Stomach (tissue), 9 donors: ENCODE results near the gene SCMH1. TPM values are rescaled to one million over a fixed set of nuclear protein-coding genes. Genes with fewer than 3 reads are reported as not detected.
"Not testable (repeated sequence)": the region's sequence is repeated elsewhere in the genome, so short reads cannot be mapped to it uniquely, and the experiment has no call there.

Experiments used
- DNase-seq, 2 donors: peaks; one replicate each; pipeline versions ENCODE4 v3.0.0 to v3.0.0-alpha.2; 2013 to 2019
- H3K27ac ChIP-seq, 5 donors: fragments of 200-600 bp in 4 of 5; sonication (generic) in 4 of 5; one replicate each; pipeline ENCODE4 v1.5.1; 2013 to 2019; ENCODE audit warnings: mild to moderate bottlenecking in 1 of 5, moderate library complexity in 1 of 5
- H3K27me3 ChIP-seq, 3 donors: fragments of 200-600 bp; sonication (generic); one replicate each; pipeline ENCODE4 v1.5.1; 2017 to 2019; ENCODE audit warnings: mixed run types in 1 of 3
- H3K36me3 ChIP-seq, 4 donors: fragments of 200-600 bp; sonication (generic); 1 replicate in 3 of 4; 2 replicates in 1 of 4; pipeline ENCODE4 v1.5.1; 2016 to 2019
- H3K4me1 ChIP-seq, 4 donors: fragments of 200-600 bp; sonication (generic); one replicate each; pipeline ENCODE4 v1.5.1; 2016 to 2019
- H3K4me3 ChIP-seq, 4 donors: fragments of 200-600 bp; sonication (generic) in 3 of 4; one replicate each; pipeline ENCODE4 v1.5.1; 2016 to 2019; ENCODE audit warnings: mild to moderate bottlenecking in 1 of 4
- H3K9me3 ChIP-seq, 4 donors: fragments of 200-600 bp; sonication (generic); one replicate each; pipeline ENCODE4 v1.5.1; 2016 to 2019
- EP300 ChIP-seq: sonication (generic); formaldehyde crosslinking; IDR thresholded peaks from one replicate; pipeline ENCODE4 v1.6.1; 2017; ENCODE audit warnings: antibody characterized with exemption
- POLR2A ChIP-seq, 4 donors: fragments of 450-650 bp; IDR thresholded peaks; one replicate each; pipeline ENCODE4 v1.6.1; 2016; ENCODE audit warnings: antibody characterized with exemption in 4 of 4, control low read depth in 2 of 4, mild to moderate bottlenecking in 1 of 4, moderate library complexity in 1 of 4
- POLR2AphosphoS5 ChIP-seq, 3 donors: sonication (generic); formaldehyde crosslinking; IDR thresholded peaks; one replicate each; pipeline ENCODE4 v1.6.1; 2016; ENCODE audit warnings: antibody characterized with exemption in 3 of 3
- WGBS, 5 donors: extraction: QIAGEN DNeasy Blood & Tissue Kit in 3 of 5; methylation state at CpG; one replicate each; pipeline versions ENCODE4 v1.1.5 to v1.1.7; 2013 to 2018; 5-methylcytosine and 5-hydroxymethylcytosine counted together
- intact Hi-C: fragments of 100-400 bp; cut with DNase I; formaldehyde crosslinking; loops from one replicate; pipeline ENCODE4 v1.15.1; 2023; ENCODE audit warnings: low total_unique reads
- polyA plus RNA-seq, 3 donors: library from polyadenylated mRNA; stranded (reverse); fragments of 200-250 nt; gene quantifications; one replicate each; pipeline ENCODE4 v1.2.3, GENCODE V29; 2013
- total RNA-seq, 5 donors: library from RNA; depleted of rRNA; stranded (reverse); fragments of >200 nt; gene quantifications; one replicate each; pipeline versions ENCODE4 v1.1.0 to v1.2.3, GENCODE V29; 2014 to 2016
- TF ChIP-seq, protein P1 (sequence below), 7 experiments: fragments of 450-650 bp in 4 of 7; fragments of 200-600 bp in 3 of 7; sonication (generic) in 3 of 7; IDR thresholded peaks; one replicate each; pipeline ENCODE4 v1.5.1; 2016 to 2019; ENCODE audit warnings: antibody characterized with exemption in 7 of 7, control low read depth in 2 of 7, mild to moderate bottlenecking in 1 of 7
- donor health status: healthy with polysubstance abuse.
- donor health status: Bipolar disorder and iron deficiency.
- donor health status: healthy.

SCMH1 gene
- total and polyA plus RNA-seq, 8 donors: 22.6 to 84.6 (median 35.6) TPM

DNA sequence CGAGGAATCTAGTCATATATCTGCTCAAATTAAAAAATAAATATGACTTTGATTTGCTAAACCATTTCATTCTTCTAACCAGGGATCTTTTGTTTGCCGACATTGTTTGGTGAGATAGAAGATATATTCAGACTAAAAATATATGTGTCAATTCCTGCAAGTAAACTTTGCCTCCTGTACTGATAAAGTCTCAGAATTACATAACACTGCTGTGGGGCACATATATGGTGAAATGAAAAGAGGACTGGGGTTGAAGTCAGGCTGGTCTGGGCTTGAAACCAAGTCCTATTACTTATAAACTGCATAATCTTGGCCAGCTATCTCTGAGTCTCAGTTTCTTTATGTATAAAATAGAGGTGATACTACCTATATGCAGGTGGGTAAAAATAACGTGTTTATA is 9.8 kb downstream of the SCMH1 start:
- H3K9me3 ChIP-seq: no peaks in the 10 kb centered on the region
- no peaks in the 10 kb centered on the region for H3K36me3 ChIP-seq
- WGBS, 5 donors: 37 to 52% (median 44%) methylated on average over 3 of the region's 3 CpGs
- intact Hi-C loops: no loop called here
- no peak overlapping the region for H3K4me3 ChIP-seq
- peaks cover 0 to 45% (median 16%) of the 10 kb centered on the region in 4 donors for H3K4me1 ChIP-seq
- no peaks in the 10 kb centered on the region for H3K27me3 ChIP-seq
- no peak overlapping the region for H3K27ac ChIP-seq
- no peak for DNase-seq
- TF ChIP-seq EP300 (no peak), POLR2AphosphoS5 (IDR thresholded peaks at IDR 0.05) (no peak)
- TF ChIP-seq, protein P1, sequence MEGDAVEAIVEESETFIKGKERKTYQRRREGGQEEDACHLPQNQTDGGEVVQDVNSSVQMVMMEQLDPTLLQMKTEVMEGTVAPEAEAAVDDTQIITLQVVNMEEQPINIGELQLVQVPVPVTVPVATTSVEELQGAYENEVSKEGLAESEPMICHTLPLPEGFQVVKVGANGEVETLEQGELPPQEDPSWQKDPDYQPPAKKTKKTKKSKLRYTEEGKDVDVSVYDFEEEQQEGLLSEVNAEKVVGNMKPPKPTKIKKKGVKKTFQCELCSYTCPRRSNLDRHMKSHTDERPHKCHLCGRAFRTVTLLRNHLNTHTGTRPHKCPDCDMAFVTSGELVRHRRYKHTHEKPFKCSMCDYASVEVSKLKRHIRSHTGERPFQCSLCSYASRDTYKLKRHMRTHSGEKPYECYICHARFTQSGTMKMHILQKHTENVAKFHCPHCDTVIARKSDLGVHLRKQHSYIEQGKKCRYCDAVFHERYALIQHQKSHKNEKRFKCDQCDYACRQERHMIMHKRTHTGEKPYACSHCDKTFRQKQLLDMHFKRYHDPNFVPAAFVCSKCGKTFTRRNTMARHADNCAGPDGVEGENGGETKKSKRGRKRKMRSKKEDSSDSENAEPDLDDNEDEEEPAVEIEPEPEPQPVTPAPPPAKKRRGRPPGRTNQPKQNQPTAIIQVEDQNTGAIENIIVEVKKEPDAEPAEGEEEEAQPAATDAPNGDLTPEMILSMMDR (IDR thresholded peaks at IDR 0.05): no peak

DNA sequence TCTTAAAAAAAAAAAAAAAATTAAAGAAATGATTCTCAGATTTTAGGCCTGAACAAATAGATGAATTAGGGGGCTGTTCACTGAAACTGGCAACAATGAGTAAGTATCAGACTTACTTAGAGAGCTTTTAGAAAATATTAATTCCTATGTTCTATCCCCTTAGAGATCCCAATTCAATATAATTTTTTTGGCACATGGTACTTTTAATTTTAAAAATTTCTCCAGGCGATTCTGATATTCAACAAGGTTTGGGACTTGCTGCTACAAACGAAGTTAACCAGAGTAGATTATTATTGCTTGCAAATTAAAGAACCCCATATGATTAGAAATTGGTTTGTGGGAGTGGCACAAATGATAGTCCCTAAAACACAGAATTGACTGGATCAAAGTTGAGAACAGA is 11.4 kb downstream of the SCMH1 start:
- no peaks in the 10 kb centered on the region for H3K36me3 ChIP-seq
- H3K27ac ChIP-seq: no peak overlapping the region
- DNase-seq: no peak
- H3K27me3 ChIP-seq: no peaks in the 10 kb centered on the region
- intact Hi-C loops: no loop called here
- H3K4me3 ChIP-seq: no peak overlapping the region
- TF ChIP-seq, protein P1 (IDR thresholded peaks at IDR 0.05): no peak
- TF ChIP-seq POLR2AphosphoS5 (IDR thresholded peaks at IDR 0.05) (no peak), POLR2A (IDR thresholded peaks at IDR 0.05) (no peak), EP300 (no peak)
- peaks cover 0 to 40% (median 19%) of the 10 kb centered on the region in 4 donors for H3K4me1 ChIP-seq
- no peaks in the 10 kb centered on the region for H3K9me3 ChIP-seq
- WGBS, 5 donors: 83 to 91% (median 86%) methylated on average over 2 of the region's 2 CpGs

DNA sequence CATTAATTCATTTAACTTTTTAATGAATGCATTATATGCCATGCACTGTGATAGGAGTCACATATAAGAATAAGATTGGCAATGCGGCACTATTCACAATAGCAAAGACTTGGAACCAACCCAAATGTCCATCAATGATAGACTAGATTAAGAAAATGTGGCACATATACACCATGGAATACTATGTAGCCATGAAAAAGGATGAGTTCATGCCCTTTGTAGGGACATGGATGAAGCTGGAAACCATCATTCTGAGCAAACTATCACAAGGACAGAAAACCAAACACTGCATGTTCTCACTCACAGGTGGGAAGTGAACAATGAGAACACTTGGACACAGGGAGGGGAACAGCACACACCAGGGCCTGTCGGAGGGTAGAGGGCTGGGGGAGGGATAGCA is 12.9 kb downstream of the SCMH1 start:
- intact Hi-C loops, H3K27me3 ChIP-seq, DNase-seq, H3K36me3 ChIP-seq, H3K27ac ChIP-seq, H3K4me3 ChIP-seq, H3K9me3 ChIP-seq: not testable (repeated sequence)
- peaks cover 0 to 44% (median 17%) of the 10 kb centered on the region in 4 donors for H3K4me1 ChIP-seq
- WGBS, 5 donors: 98 to 100% (median 100%) methylated on average over 2 of the region's 2 CpGs

DNA sequence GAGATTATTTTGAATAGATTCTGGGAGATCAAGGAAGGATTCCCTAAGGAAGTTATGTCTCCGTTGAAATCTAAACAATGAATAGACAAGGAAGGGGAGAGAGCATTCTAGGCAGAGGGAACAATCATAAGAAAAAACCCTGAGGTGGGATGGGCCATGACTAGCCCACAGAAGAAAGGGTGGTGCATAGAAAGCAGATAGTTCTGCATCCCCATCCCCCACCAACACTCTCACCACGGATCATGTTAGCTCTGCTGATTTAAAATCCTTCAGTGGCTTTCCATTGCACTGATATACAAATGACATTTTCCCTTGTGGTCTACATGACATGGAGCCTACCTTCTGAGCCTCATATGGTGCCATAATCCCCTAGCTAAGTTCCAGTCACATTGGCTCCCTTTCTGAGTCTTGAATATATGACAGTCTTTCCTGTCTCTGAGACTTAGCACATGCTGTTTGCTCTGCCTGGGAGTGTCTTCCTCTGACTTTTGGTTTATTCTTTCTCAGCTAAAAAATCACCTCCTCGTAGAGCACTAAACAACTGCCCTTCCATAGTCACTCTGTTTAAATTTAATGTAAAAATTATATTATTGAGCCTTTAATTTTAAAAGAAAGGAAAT is 15.2 kb downstream of the SCMH1 start:
- H3K9me3 ChIP-seq: no peaks in the 10 kb centered on the region
- 48 to 68% (median 58%) methylated on average over 3 of the region's 3 CpGs for WGBS, 5 donors
- H3K27me3 ChIP-seq: no peaks in the 10 kb centered on the region
- no peak overlapping the region for H3K4me3 ChIP-seq
- peaks cover 0 to 44% (median 11%) of the 10 kb centered on the region in 4 donors for H3K4me1 ChIP-seq
- H3K36me3 ChIP-seq: no peaks in the 10 kb centered on the region
- TF ChIP-seq POLR2AphosphoS5 (IDR thresholded peaks at IDR 0.05) (no peak), EP300 (no peak), POLR2A (IDR thresholded peaks at IDR 0.05) (no peak)
- TF ChIP-seq, protein P1 (IDR thresholded peaks at IDR 0.05): no peak
- no peak overlapping the region for H3K27ac ChIP-seq
- DNase-seq: no peak
- intact Hi-C loops: no loop called here

DNA sequence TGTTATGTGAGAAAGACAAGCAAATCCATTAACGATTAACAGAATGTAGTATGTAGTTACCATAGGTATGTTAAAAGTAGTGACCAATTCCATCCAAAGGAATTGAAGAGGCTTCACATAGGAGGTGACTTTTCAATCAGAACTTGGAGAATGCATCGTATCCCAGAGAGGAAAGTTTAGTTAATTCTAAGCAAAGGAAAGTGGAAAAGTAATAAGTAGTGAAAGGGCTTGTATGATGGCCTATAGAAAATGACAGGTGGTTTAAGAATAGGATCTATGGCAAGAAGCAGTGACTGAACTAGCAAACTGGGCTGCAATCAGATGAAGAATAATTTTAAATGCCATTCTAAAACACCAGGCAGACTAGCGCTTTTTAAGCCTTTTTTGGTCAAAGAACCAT is 16.6 kb downstream of the SCMH1 start:
- intact Hi-C loops: no loop called here
- WGBS, 5 donors: 78 to 96% (median 94%) methylated on average over 3 of the region's 3 CpGs
- Histone ChIP-seq H3K27ac (no peak overlapping the region), H3K9me3 (no peaks in the 10 kb centered on the region), H3K4me3 (no peak overlapping the region), H3K27me3 (no peaks in the 10 kb centered on the region), H3K36me3 (no peaks in the 10 kb centered on the region), H3K4me1 (peaks cover 0 to 43% (median 10%) of the 10 kb centered on the region in 4 donors)
- DNase-seq: no peak
- TF ChIP-seq POLR2A (IDR thresholded peaks at IDR 0.05): no peak
- TF ChIP-seq EP300: no peak
- TF ChIP-seq, protein P1 (IDR thresholded peaks at IDR 0.05): no peak
- TF ChIP-seq POLR2AphosphoS5 (IDR thresholded peaks at IDR 0.05): no peak
